Measurements from ENCODE around the gene ADRA2C. TPM values are rescaled to one million over a fixed set of nuclear protein-coding genes. Genes with fewer than 3 reads are reported as not detected.
A peak's percentile ranks its signal among the peaks of the same experiment; 100 is the strongest.

Gene ADRA2C
- total and polyA plus RNA-seq, 2 of the 13 experiments (the other 11 are each of a cell fraction or from before 2014, with no cell fraction given) = 15.4 to 69.7 TPM

- TF ChIP-seq ZNF335 (CRISPR knock-in tag; IDR thresholded peaks at IDR 0.05) (no peak), ZNF407 (CRISPR knock-in tag; IDR thresholded peaks at IDR 0.05; ENCODE audit: not compliant biosample characterization) (peak; percentile 83), NR2F1 (CRISPR knock-in tag; IDR thresholded peaks at IDR 0.05) (peak in 1 of 2 experiments; percentile 62; a peak in 3 of 4 replicates), SP2 (CRISPR knock-in tag; IDR thresholded peaks at IDR 0.05) (no peak), SMAD1 (CRISPR knock-in tag; IDR thresholded peaks at IDR 0.05; ENCODE audit: borderline replicate concordance, low read depth) (0 out of 2 replicates have a peak, but pooled peaks have one; percentile 64), ARHGAP35 (CRISPR knock-in tag; IDR thresholded peaks at IDR 0.05; ENCODE audit: borderline replicate concordance) (peak; percentile 97), PLRG1 (conservative IDR thresholded peaks at IDR 0.05) (no peak), ZNF878 (CRISPR knock-in tag; IDR thresholded peaks at IDR 0.05) (peak; percentile 81; the same call in 1 of the 2 replicates), SP5 (CRISPR knock-in tag; IDR thresholded peaks at IDR 0.05; ENCODE audit: borderline replicate concordance, low read depth) (peak; percentile 67), ARNT2 (CRISPR knock-in tag; IDR thresholded peaks at IDR 0.05; ENCODE audit: low read depth) (peak; percentile 61), RELA (CRISPR knock-in tag; IDR thresholded peaks at IDR 0.05) (no peak), ZNF234 (CRISPR knock-in tag; conservative IDR thresholded peaks at IDR 0.05) (no peak), JUNB (CRISPR knock-in tag; IDR thresholded peaks at IDR 0.05; ENCODE audit: borderline replicate concordance) (peak; percentile 79), EED (CRISPR knock-in tag; IDR thresholded peaks at IDR 0.05) (0 out of 2 replicates have a peak, but pooled peaks have one; percentile 53), AGO1 (IDR thresholded peaks at IDR 0.05; ENCODE audit: low read depth, low read length, poor library complexity, severe bottlenecking) (no peak), HCFC1 (IDR thresholded peaks at IDR 0.05; ENCODE audit: low read depth, low read length) (no peak), ATF7 (IDR thresholded peaks at IDR 0.05) (no peak), ATF7 (CRISPR knock-in tag; IDR thresholded peaks at IDR 0.05) (peak; percentile 84; the same call in 1 of the 2 replicates), FOXP4 (CRISPR knock-in tag; IDR thresholded peaks at IDR 0.05) (peak; percentile 87)
Measured at GRCh38 chr4:3784454-3785291, 18.5 kb downstream of the ADRA2C start (continued).

Data from HepG2 (cell line).